HG03045 (cell line): ENCODE results near the gene STRAP.
"Not testable (repeated sequence)": the region's sequence is repeated elsewhere in the genome, so short reads cannot be mapped to it uniquely, and the experiment has no call there.

Experiments used
- ATAC-seq: cut with Tn5 transposase; IDR thresholded peaks from one replicate; pipeline ENCODE4 v1.9.1; 2021; ENCODE audit warnings: mild to moderate bottlenecking, moderate library complexity; ENCODE audit not compliant: unreplicated experiment

The STRAP gene

DNA sequence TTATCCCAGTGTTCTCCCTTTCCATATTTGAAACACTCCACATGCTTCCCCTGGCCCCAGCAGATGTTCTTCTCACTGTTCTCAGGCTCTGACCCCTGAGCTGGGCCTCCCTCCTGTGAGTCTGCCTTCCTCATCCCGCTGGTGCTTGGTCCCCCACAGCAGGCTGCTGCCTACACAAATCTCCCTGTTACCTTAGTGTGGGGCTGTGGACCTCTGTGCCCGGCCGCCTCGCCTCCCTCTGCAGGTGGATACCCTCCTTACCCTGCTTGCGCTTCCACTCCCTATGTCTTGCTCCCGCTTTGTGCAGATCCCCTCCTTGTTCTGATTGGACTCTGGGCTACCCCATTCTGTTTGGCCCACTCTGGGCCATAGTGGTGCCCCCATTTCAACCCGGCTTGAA lies 35.9 kb downstream of the STRAP start:
- no peak for ATAC-seq

DNA sequence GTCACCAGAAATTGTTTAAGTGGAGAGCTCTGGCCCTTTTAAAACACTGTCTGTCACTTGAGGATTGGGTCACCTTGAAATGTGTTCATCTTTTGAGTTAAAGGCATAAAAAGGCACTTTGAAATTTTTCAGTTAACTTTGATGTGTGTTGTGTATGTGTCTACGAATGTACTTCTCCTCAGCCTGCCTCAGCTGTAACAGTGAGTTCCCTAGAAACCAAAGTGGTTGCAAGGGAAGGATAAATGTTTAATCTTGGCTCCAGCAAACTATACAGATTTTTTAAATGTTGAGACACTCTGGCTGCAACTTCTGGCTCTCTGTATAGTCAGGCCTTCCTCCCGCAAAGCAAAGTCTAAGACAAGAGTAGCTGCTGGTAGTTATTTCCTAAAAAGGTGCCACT lies 37.2 kb downstream of the STRAP start:
- ATAC-seq, result no peak

DNA sequence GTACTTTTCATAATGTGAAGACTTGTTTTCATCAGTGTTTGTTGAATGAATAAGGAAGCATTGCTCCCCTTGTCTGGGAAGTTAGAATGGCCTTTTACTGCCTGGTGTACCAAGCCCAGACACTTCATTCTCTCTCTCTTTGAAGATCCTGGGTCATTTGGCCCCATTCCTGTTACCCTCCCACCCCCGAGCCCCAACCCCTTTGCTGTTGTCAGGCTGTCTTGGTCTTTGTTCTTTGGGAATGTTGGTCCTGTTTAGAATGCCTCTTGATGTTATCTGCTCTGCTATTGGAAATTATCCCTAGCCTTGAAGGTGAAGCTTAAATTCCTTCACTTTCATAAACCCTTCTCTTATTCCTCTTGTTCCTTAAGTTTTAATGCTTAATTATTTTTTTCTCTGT lies 42.8 kb downstream of the STRAP start:
- ATAC-seq, result no peak

DNA sequence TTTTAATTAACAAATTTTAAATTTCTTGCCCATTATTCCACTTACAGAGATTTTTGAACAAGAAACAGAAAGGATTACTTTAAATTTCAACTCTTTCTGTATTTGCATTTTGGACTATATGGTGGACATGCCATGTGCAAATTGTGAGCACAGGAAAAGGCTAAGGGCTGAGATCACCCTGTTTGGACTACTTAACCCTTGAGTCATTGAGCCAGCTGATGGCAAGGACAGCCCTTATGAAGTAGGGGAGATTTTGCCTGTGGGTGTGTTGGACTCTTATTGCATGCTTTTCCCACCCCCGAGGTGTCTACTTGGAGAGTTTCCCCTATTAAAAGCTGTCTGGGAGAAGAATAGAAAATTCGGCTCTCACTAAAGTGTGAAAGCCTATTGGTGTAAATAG lies 46.2 kb downstream of the STRAP start:
- ATAC-seq, result no peak

DNA sequence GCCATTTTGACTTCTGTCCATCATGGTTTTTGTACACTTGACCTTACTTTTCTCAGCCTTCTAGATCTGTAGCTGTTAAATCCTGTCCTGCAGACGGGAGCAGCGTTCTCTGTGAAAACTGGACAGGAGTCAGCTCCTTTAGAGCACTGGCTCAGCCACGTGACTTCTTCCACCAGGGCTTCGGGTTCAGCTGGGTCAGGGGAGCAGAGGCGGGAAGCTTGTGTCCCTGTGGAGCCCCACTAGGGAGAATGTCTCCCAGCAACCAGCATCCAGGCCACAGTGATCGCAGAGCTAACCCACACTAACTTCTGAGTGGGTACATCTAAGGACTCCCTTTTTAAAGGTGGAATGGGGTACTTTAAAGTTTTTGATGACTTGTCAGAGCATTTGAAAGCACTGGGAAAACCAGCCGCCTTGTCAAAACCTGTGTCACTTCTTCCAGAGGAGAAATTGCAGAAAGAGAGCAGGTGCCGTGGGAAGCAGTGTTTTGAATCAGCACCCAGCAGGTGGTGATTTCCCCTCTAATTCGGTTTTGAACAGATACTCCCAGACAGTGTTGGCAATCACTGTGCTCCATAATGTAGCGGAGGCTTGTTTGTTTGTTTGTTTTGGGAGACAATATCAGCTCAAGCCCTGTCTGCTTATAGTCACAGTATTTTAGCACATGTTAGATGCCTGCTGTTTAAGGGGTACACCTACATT lies 46.8 kb downstream of the STRAP start:
- no peak for ATAC-seq

DNA sequence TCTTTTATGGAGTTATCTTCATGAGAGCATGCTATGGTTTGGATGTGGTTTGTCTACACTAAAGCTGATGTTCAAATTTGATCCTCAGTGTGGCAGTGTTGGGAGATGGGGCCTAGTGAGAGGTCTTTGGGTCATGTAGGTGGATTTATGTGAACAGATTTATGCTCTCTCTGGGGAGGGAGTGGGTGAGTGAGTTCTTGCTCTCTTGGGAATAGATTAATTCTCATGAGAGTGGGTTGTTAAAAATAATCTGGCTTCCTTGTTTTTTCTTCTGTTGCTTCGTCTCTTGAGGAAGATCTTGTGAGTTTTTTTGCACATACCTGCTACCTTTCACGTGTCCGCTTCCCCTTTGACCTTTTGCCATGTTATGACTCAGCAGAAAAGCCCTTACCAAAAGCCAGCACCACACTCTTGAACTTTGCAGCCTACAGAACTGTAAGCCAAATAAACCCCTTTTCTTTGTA lies 49.4 kb downstream of the STRAP start:
- ATAC-seq, result no peak

DNA sequence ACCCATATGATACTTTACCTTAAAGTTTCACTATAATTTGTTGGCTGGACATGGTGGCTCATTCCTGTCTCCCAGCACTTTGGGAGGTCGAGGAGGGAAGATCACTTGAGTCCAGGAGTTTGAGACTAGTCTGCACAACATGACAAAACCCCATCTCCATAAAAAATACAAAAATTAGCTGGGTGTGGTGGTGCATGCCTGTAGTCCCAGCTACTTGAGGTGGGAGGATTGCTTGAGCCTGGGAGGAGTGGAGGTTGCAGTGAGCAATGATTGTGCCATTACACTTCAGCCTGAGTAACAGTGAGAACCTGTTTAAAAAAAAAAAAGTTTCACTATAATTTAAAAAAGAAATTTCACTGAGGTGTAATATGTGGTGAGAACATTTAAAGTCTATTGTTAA lies 50.1 kb downstream of the STRAP start:
- no peak for ATAC-seq

DNA sequence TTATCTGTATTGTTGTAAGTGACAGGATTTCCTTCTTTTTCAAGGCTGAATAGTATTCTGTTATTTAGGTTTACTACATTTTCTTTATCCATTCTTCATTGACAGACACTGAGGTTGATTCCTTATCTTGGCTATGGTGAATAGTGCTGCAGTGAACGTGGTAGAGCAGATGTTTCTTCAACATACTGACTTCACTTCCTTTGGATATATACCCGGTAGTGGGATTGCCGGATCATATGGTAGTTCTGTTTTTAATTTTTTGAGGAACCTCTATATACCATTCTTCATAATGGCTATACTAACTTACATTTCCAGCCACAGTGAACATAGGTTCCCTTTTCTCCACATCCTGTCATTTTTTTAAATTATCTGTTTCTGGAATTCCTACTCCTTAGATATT lies 50.8 kb downstream of the STRAP start:
- no peak for ATAC-seq

DNA sequence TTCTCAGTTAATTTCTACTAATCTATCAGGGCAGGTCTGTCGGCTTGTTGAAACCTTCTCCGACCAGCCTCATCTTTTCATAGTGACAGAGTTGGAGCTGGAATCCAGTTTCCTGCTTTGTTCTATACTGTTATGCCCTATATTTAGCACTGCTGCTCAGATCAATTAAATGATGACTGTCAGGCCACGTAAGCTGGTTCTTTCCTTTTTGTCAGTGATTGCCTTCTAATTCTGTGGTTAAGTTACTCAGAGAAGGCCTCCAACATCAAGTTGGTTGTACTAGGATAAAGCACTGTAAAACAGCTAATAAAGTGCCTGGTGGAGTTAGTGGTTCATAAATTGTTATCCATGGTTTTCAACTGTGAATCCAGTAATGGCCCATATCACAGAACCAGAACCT lies 51.6 kb downstream of the STRAP start:
- ATAC-seq, result no peak

DNA sequence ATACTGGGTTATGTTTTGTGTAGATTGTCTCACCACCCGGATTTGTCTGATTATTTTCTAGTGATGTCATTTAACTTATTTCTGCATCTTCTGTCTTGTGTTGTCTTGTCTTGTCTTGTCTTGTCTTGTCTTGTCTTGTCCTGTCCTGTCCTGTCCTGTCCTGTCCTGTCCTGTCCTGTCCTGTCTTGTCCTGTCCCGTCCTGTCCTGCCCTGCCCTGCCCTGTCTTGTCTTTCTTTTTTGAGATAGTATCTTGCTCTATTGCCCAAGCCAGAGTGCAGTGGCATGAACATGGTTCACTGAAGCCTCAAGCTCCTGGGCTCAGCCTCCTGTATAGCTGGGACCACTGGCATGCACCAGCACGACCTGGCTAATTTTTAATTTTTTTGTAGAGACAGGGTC lies 54.6 kb downstream of the STRAP start:
- ATAC-seq, result no peak

DNA sequence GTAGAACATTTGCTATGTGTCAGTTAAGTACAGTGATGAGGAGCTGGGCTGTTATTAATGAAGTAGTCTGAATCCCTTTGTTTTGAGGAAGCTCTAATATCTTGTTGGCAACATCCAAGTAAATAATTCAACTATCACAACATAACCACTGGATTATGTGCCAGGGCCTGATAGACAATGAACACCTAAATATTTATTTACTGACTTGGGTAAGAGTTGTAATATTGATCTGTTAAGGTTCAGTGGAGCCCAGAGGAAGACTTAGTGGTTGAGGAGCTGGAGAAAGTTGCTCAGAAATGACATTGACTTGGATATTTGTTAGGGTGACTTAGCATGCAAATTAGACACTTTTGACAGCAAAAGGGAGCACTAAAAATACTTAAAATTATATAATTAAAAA lies 55.7 kb downstream of the STRAP start:
- ATAC-seq, result no peak

DNA sequence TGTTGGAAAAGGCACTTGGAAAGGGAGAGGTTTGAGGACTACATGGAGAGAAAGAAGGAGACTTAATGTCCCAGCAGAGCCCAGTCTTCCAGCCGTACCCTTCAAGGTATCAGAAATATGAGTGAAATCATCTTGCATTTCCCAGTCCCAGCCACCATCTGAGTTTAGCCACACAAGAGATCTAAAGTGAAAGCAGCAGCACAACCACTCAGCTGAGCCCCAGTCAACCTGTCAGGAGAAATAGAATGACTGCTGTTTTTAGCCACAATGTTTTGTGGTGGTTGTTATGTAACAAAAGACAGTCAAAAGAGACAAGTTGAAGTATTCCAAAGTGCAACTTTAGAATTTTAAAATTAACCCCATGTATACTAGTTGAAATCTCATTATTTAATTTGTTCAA lies 56.9 kb downstream of the STRAP start:
- no peak for ATAC-seq

DNA sequence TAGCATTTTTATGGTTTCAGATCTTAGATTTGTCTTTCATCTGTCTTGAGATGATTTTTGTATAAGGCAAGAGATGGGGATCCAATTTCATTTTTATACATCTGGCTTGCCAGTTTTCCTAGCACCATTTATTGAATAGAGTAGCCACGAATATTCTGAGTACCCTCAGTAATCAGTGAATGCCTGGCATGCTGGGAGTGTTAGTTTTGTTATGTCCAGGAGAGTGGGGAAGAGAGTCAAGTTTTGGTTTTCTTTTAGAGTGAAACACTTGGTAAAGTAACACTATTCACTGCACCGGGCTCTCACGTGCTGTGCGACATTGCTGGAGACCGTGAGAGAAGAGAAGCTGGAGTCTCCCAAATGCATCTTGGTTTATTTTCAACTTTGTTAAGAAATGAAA lies 60.3 kb downstream of the STRAP start:
- ATAC-seq, result no peak

DNA sequence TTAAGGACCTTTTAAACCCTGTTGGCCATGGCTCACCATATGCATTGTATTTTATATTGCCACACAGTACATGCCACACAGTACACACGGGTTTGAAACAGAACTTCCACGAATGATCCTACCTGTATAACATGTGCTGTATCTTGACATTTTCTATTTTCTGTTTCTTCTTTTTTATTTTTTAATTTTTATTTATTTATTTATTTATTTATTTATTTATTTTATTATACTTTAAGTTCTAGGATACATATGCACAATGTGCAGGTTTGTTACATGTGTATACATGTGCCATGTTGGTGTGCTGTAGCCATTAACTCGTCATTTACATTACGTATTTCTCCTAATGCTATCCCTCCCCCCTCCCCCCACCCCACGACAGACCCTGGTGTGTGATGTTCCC lies 61.3 kb downstream of the STRAP start:
- not testable (repeated sequence) for ATAC-seq

DNA sequence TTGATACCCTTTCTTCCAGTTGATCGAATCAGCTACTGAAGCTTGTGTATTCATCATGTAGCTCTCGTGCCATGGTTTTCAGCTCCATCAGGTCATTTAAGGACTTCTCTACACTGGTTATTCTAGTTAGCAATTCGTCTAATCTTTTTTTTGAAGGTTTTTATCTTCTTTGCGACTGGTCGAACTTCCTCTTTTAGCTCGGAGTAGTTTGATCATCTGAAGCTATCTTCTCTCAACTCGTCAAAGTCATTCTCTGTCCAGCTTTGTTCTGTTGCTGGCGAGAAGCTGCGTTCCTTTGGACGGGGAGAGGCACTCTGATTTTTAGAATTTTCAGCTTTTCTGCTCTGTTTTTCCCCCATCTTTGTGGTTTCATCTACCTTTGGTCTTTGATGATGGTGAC lies 66.3 kb downstream of the STRAP start:
- not testable (repeated sequence) for ATAC-seq
